Measurements from ENCODE around the gene MSRB1. TPM values are rescaled to one million over a fixed set of nuclear protein-coding genes. Genes with fewer than 3 reads are reported as not detected.
"Not testable (repeated sequence)": the region's sequence is repeated elsewhere in the genome, so short reads cannot be mapped to it uniquely, and the experiment has no call there.

The MSRB1 gene
- polyA plus RNA-seq, 3 donors = 79.7 to 87.6 (median 82.1) TPM

- DNase-seq = no peak
These were observed 38.9 kb downstream of the MSRB1 start for GRCh38 chr16:1903845-1904840.

- no peak for DNase-seq
These were observed 39.8 kb downstream of the MSRB1 start for GRCh38 chr16:1903220-1903574.

- no peak for DNase-seq
These were observed 40.3 kb downstream of the MSRB1 start for GRCh38 chr16:1902547-1903219.

GRCh38 chr16:1900452-1900774 lies 42.6 kb downstream of the MSRB1 start:
- DNase-seq = no peak

GRCh38 chr16:1899641-1900451 lies 43.2 kb downstream of the MSRB1 start:
- no peak for DNase-seq

- DNase-seq = not testable (repeated sequence)
These were observed 45.3 kb downstream of the MSRB1 start for GRCh38 chr16:1897692-1898091.

- no peak for DNase-seq
These were observed 46.9 kb downstream of the MSRB1 start for GRCh38 chr16:1895949-1896675.

- DNase-seq = no peak
These were observed 47.9 kb downstream of the MSRB1 start for GRCh38 chr16:1895068-1895467.

- DNase-seq = no peak
These were observed 52.3 kb downstream of the MSRB1 start for GRCh38 chr16:1890708-1891050.

GRCh38 chr16:1890024-1890707 lies 52.8 kb downstream of the MSRB1 start:
- DNase-seq = no peak

Other genes starting within 250 kb of the MSRB1 start
- gene MAPK8IP3, start 237.0 kb downstream of the MSRB1 start, polyA plus RNA-seq (ENCODE audit: insufficient read length in 3 of 3) = 10 to 100 TPM; 55.4 to 85.5 (median 78.5) TPM
- gene NME3, start 171.7 kb downstream of the MSRB1 start, polyA plus RNA-seq (ENCODE audit: insufficient read length in 3 of 3) = 10 to 100 TPM; 35.5 to 43.7 (median 43.2) TPM
- gene EME2, start 170.4 kb downstream of the MSRB1 start, polyA plus RNA-seq (ENCODE audit: insufficient read length in 3 of 3) = 10 to 100 TPM in 2 of 3 donors, 1 to 10 TPM in 1; 8.8 to 13.4 (median 13.4) TPM
- 10 to 100 TPM; 71.9 to 98.1 (median 83.5) TPM for gene MRPS34, start 170.1 kb downstream of the MSRB1 start, polyA plus RNA-seq (ENCODE audit: insufficient read length in 3 of 3)
- gene SPSB3, start 160.6 kb downstream of the MSRB1 start, polyA plus RNA-seq (ENCODE audit: insufficient read length in 3 of 3) = 10 to 100 TPM; 45.1 to 53.2 (median 52.4) TPM
- gene NUBP2, start 160.2 kb downstream of the MSRB1 start, polyA plus RNA-seq (ENCODE audit: insufficient read length in 3 of 3) = 10 to 100 TPM; 48.7 to 61.4 (median 60.8) TPM
- gene IGFALS, start 149.5 kb downstream of the MSRB1 start, polyA plus RNA-seq (ENCODE audit: insufficient read length in 3 of 3) = 1 to 10 TPM; 2.4 to 4.2 (median 3.9) TPM
- gene HAGH, start 116.4 kb downstream of the MSRB1 start, polyA plus RNA-seq (ENCODE audit: insufficient read length in 3 of 3) = 10 to 100 TPM; 43.4 to 50.5 (median 47.8) TPM
- 10 to 100 TPM; 39.0 to 45.7 (median 39.2) TPM for gene FAHD1, start 116.0 kb downstream of the MSRB1 start, polyA plus RNA-seq (ENCODE audit: insufficient read length in 3 of 3)
- 1 to 10 TPM; 1.0 to 2.2 (median 1.9) TPM for gene MEIOB, start 71.0 kb downstream of the MSRB1 start, polyA plus RNA-seq (ENCODE audit: insufficient read length in 3 of 3)
- gene HS3ST6, start 24.8 kb downstream of the MSRB1 start, polyA plus RNA-seq (ENCODE audit: insufficient read length in 3 of 3) = under 1 TPM; 0.13 to 0.41 (median 0.37) TPM
- gene RPL3L, start 11.5 kb upstream of the MSRB1 start, polyA plus RNA-seq (ENCODE audit: insufficient read length in 3 of 3) = under 1 TPM; 0.09 to 0.42 (median 0.21) TPM
- 100 to 1,000 TPM; 124 to 158 (median 132) TPM for gene NDUFB10, start 16.3 kb upstream of the MSRB1 start, polyA plus RNA-seq (ENCODE audit: insufficient read length in 3 of 3)
- gene RPS2, start 21.6 kb upstream of the MSRB1 start, polyA plus RNA-seq (ENCODE audit: insufficient read length in 3 of 3) = 1,000 to 10,000 TPM; 1,943 to 2,404 (median 2,241) TPM
- gene RNF151, start 23.7 kb upstream of the MSRB1 start, polyA plus RNA-seq (ENCODE audit: insufficient read length in 3 of 3) = not detected
- gene TBL3, start 28.9 kb upstream of the MSRB1 start, polyA plus RNA-seq (ENCODE audit: insufficient read length in 3 of 3) = 10 to 100 TPM; 36.5 to 49.0 (median 47.9) TPM
- gene NOXO1, start 38.3 kb upstream of the MSRB1 start, polyA plus RNA-seq (ENCODE audit: insufficient read length in 3 of 3) = 1 to 10 TPM in 1 of 3 donors, under 1 TPM in 2; 0.90 to 1.2 (median 1.00) TPM
- 10 to 100 TPM; 26.1 to 35.9 (median 31.6) TPM for gene GFER, start 41.0 kb upstream of the MSRB1 start, polyA plus RNA-seq (ENCODE audit: insufficient read length in 3 of 3)
- gene SYNGR3, start 46.8 kb upstream of the MSRB1 start, polyA plus RNA-seq (ENCODE audit: insufficient read length in 3 of 3) = 1 to 10 TPM; 1.5 to 2.4 (median 2.1) TPM
- 10 to 100 TPM; 21.4 to 30.9 (median 25.0) TPM for gene ZNF598, start 66.6 kb upstream of the MSRB1 start, polyA plus RNA-seq (ENCODE audit: insufficient read length in 3 of 3)
- 10 to 100 TPM in 2 of 3 donors, 1 to 10 TPM in 1; 4.5 to 14.3 (median 12.0) TPM for gene NPW, start 76.6 kb upstream of the MSRB1 start, polyA plus RNA-seq (ENCODE audit: insufficient read length in 3 of 3)
- 100 to 1,000 TPM; 116 to 169 (median 155) TPM for gene NHERF2, start 83.7 kb upstream of the MSRB1 start, polyA plus RNA-seq (ENCODE audit: insufficient read length in 3 of 3)
- gene NTHL1, start 104.6 kb upstream of the MSRB1 start, polyA plus RNA-seq (ENCODE audit: insufficient read length in 3 of 3) = 10 to 100 TPM; 19.7 to 26.7 (median 26.2) TPM
- 100 to 1,000 TPM; 141 to 174 (median 162) TPM for gene TSC2, start 104.8 kb upstream of the MSRB1 start, polyA plus RNA-seq (ENCODE audit: insufficient read length in 3 of 3)
- 100 to 1,000 TPM in 2 of 3 donors, 10 to 100 TPM in 1; 96.5 to 119 (median 115) TPM for gene PKD1, start 192.7 kb upstream of the MSRB1 start, polyA plus RNA-seq (ENCODE audit: insufficient read length in 3 of 3)
- 1 to 10 TPM; 3.0 to 6.0 (median 3.1) TPM for gene RAB26, start 205.4 kb upstream of the MSRB1 start, polyA plus RNA-seq (ENCODE audit: insufficient read length in 3 of 3)
- gene TRAF7, start 212.6 kb upstream of the MSRB1 start, polyA plus RNA-seq (ENCODE audit: insufficient read length in 3 of 3) = 10 to 100 TPM; 56.1 to 61.1 (median 60.6) TPM

All from renal pelvis (tissue), 4 donors.